IPS-11a (cell line): Measurements from ENCODE around the gene RSPH1.

Experiments
- H3K4me3 ChIP-seq: one replicate; pipeline ENCODE4 v1.5.1; 2013; ENCODE audit warnings: low read depth, low read length, control low read depth

Gene RSPH1

GRCh38 chr21:42496120-42496838 lies at the start of gene RSPH1:
Gene RSPH1, minus strand, starts transcription at chr21:42496224. Its CDS starts 38 bp downstream, at chr21:42496186.
- H3K4me3 ChIP-seq = peak within 1 kb of the TSS; percentile 70

- no peak overlapping the region for H3K4me3 ChIP-seq
These were observed 49.7 kb upstream of the RSPH1 start for GRCh38 chr21:42545745-42546144.

GRCh38 chr21:42545317-42545716 lies 49.3 kb upstream of the RSPH1 start:
- no peak overlapping the region for H3K4me3 ChIP-seq

GRCh38 chr21:42544544-42544943 lies 48.5 kb upstream of the RSPH1 start:
- no peak overlapping the region for H3K4me3 ChIP-seq

GRCh38 chr21:42543106-42543847 lies 47.3 kb upstream of the RSPH1 start:
- no peak overlapping the region for H3K4me3 ChIP-seq

- H3K4me3 ChIP-seq = no peak overlapping the region
These were observed 46.6 kb upstream of the RSPH1 start for GRCh38 chr21:42542596-42542995.

- no peak overlapping the region for H3K4me3 ChIP-seq
These were observed 46.2 kb upstream of the RSPH1 start for GRCh38 chr21:42542196-42542595.

GRCh38 chr21:42541618-42542017 lies 45.6 kb upstream of the RSPH1 start:
- H3K4me3 ChIP-seq = no peak overlapping the region

- H3K4me3 ChIP-seq = no peak overlapping the region
These were observed 45.1 kb upstream of the RSPH1 start for GRCh38 chr21:42541174-42541573.

- H3K4me3 ChIP-seq = no peak overlapping the region
These were observed 44.4 kb upstream of the RSPH1 start for GRCh38 chr21:42540396-42540795.

- H3K4me3 ChIP-seq = no peak overlapping the region
These were observed 43.9 kb upstream of the RSPH1 start for GRCh38 chr21:42539931-42540343.

- H3K4me3 ChIP-seq = no peak overlapping the region
These were observed 43.3 kb upstream of the RSPH1 start for GRCh38 chr21:42539342-42539741.

- no peak overlapping the region for H3K4me3 ChIP-seq
These were observed 42.7 kb upstream of the RSPH1 start for GRCh38 chr21:42538479-42539275.

- H3K4me3 ChIP-seq = no peak overlapping the region
These were observed 41.2 kb upstream of the RSPH1 start for GRCh38 chr21:42537106-42537742.

- H3K4me3 ChIP-seq = no peak overlapping the region
These were observed 40.6 kb upstream of the RSPH1 start for GRCh38 chr21:42536601-42537000.

GRCh38 chr21:42535602-42536171 lies 39.7 kb upstream of the RSPH1 start:
- no peak overlapping the region for H3K4me3 ChIP-seq

- H3K4me3 ChIP-seq = no peak overlapping the region
These were observed 38.7 kb upstream of the RSPH1 start for GRCh38 chr21:42534421-42535378.

- no peak overlapping the region for H3K4me3 ChIP-seq
These were observed 37.9 kb upstream of the RSPH1 start for GRCh38 chr21:42533963-42534355.

- no peak overlapping the region for H3K4me3 ChIP-seq
These were observed 37.4 kb upstream of the RSPH1 start for GRCh38 chr21:42533306-42533962.
